ENCODE results near the gene SCN5A. TPM values are rescaled to one million over a fixed set of nuclear protein-coding genes. Genes with fewer than 3 reads are reported as not detected.

SCN5A gene
- total and polyA plus RNA-seq, 2 of the 13 experiments (the other 11 are each of a cell fraction or from before 2014, with no cell fraction given), result 0.22 TPM; not detected in 1

- TF ChIP-seq SMAD1 (CRISPR knock-in tag; IDR thresholded peaks at IDR 0.05; ENCODE audit: borderline replicate concordance, low read depth), result no peak
- TF ChIP-seq ZBTB10 (CRISPR knock-in tag; IDR thresholded peaks at IDR 0.05; ENCODE audit: borderline replicate concordance), result no peak
- no peak for TF ChIP-seq ARID4A (CRISPR knock-in tag; IDR thresholded peaks at IDR 0.05; ENCODE audit: borderline replicate concordance)
- TF ChIP-seq ZNF543 (CRISPR knock-in tag; IDR thresholded peaks at IDR 0.05), result no peak
- no peak for TF ChIP-seq ATF5 (CRISPR knock-in tag; IDR thresholded peaks at IDR 0.05; ENCODE audit: low read depth)
- TF ChIP-seq REPIN1 (CRISPR knock-in tag; IDR thresholded peaks at IDR 0.05; ENCODE audit: borderline replicate concordance, low read depth), result no peak
- no peak for TF ChIP-seq PCBP2 (optimal IDR thresholded peaks at IDR 0.05; ENCODE audit: low read depth, low read length, poor library complexity, severe bottlenecking)
These were observed 104.6 kb downstream of the SCN5A start (continued) for GRCh38 chr3:38544926-38545325.
